ENCODE data around the gene MAPK10. TPM values are rescaled to one million over a fixed set of nuclear protein-coding genes. Genes with fewer than 3 reads are reported as not detected.

MAPK10 gene
- total RNA-seq, 1 donor from 2014 or later, result 123 TPM

- no peak for DNase-seq (ENCODE audit: extremely low spot score in 2 of 2)
- TF ChIP-seq, protein P1, sequence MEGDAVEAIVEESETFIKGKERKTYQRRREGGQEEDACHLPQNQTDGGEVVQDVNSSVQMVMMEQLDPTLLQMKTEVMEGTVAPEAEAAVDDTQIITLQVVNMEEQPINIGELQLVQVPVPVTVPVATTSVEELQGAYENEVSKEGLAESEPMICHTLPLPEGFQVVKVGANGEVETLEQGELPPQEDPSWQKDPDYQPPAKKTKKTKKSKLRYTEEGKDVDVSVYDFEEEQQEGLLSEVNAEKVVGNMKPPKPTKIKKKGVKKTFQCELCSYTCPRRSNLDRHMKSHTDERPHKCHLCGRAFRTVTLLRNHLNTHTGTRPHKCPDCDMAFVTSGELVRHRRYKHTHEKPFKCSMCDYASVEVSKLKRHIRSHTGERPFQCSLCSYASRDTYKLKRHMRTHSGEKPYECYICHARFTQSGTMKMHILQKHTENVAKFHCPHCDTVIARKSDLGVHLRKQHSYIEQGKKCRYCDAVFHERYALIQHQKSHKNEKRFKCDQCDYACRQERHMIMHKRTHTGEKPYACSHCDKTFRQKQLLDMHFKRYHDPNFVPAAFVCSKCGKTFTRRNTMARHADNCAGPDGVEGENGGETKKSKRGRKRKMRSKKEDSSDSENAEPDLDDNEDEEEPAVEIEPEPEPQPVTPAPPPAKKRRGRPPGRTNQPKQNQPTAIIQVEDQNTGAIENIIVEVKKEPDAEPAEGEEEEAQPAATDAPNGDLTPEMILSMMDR (IDR thresholded peaks at IDR 0.05), result no peak
- TF ChIP-seq POLR2A (IDR thresholded peaks at IDR 0.05), result no peak
- no peak for TF ChIP-seq POLR2AphosphoS5 (IDR thresholded peaks at IDR 0.05; ENCODE audit: insufficient read depth in 1 of 2, low read depth in 1 of 2)
- no peaks in the 10 kb centered on the region for H3K36me3 ChIP-seq
- intact Hi-C loops (cut with DNase I), result no loop called here
- no peak overlapping the region for H3K4me3 ChIP-seq
- H3K9me3 ChIP-seq, result no peaks in the 10 kb centered on the region
- no peaks in the 10 kb centered on the region for H3K27me3 ChIP-seq
- no peaks in the 10 kb centered on the region for H3K4me1 ChIP-seq
- no peak overlapping the region for H3K27ac ChIP-seq
Observed at GRCh38 chr4:86185659-86186058, 174.2 kb downstream of the MAPK10 start.

DNA sequence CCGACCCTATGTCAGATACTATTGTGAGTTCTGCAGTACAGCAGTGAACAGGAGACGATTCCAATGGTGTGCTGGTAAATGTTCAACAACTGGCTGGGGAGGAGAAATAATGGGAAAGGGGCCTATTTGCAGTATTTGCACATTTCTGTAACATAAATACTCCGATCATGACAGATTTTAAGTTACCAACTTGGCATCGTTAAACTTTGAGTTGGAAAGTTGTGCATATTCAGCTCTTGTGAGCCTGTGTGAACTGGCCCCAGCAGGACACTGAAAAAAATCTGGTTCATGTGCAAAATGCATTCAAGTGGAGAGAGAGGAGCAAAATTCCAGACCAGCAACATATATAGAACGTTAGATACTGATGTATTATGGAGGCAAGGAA lies 175.0 kb downstream of the MAPK10 start:
- TF ChIP-seq, protein P1 (IDR thresholded peaks at IDR 0.05), result no peak
- no peak for TF ChIP-seq POLR2A (IDR thresholded peaks at IDR 0.05)
- TF ChIP-seq POLR2AphosphoS5 (IDR thresholded peaks at IDR 0.05; ENCODE audit: insufficient read depth in 1 of 2, low read depth in 1 of 2), result no peak
- no peak for DNase-seq (ENCODE audit: extremely low spot score in 2 of 2)
- H3K4me3 ChIP-seq, result no peak overlapping the region
- intact Hi-C loops (cut with DNase I), result no loop called here
- H3K27ac ChIP-seq, result no peak overlapping the region
- no peaks in the 10 kb centered on the region for H3K4me1 ChIP-seq
- no peaks in the 10 kb centered on the region for H3K9me3 ChIP-seq
- no peaks in the 10 kb centered on the region for H3K27me3 ChIP-seq
- H3K36me3 ChIP-seq, result no peaks in the 10 kb centered on the region

DNA sequence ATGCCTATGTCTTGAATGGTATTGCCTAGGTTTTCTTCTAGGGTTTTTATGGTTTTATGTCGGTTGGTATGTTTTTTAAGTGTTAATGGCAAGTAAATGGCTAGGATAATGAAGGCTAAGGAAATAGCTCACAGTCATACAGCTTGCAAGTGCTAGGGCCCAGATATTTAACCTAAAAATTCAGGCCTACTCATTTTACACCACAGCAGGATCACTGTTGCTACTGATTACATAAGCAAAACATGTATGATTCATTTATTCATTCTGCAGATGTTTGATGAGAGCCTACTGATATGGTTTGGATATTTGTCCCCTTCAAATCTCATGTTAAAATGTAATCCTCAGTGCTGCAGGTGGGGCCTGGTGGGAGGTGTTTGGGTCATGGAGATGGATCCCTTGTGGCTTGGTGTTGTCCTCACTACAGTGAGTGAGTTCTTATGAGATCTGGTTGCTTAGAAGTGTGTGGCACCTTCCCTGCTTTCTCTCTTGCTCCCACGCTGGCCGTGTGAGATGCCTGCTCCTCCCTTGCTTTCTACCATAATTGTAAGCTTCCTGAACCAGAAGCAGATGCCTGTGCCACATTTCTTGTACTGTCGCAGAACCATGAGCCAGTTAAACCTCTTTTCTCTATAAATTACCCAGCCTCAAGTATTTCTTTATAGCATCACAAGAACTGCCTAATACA lies 175.5 kb downstream of the MAPK10 start:
- Histone ChIP-seq H3K27ac (no peak overlapping the region), H3K9me3 (peaks cover 3% of the 10 kb centered on the region), H3K4me3 (no peak overlapping the region), H3K4me1 (no peaks in the 10 kb centered on the region), H3K36me3 (no peaks in the 10 kb centered on the region), H3K27me3 (no peaks in the 10 kb centered on the region)
- no peak for DNase-seq (ENCODE audit: extremely low spot score in 2 of 2)
- TF ChIP-seq, protein P1 (IDR thresholded peaks at IDR 0.05), result no peak
- intact Hi-C loops (cut with DNase I), result no loop called here

DNA sequence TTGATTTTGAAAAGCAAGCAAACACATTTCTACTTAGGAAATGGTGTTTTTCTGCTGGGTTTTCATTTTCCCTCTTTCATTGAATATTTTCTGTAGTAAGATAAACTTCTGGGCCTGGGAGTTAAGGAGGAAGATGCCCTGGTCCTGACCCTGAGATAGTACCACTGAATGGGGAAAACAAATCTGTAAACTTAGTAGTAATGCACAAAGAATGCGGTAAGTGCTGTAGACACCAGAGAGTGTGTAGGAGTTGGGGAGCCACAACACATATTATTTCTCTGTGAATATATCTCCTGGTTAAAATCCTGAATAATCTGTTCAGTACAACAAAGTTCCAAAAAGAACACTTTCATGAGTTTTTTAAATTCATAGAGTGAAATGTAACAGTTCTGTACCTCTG lies 178.3 kb downstream of the MAPK10 start:
- Histone ChIP-seq H3K36me3 (no peaks in the 10 kb centered on the region), H3K4me3 (no peak overlapping the region), H3K27ac (no peak overlapping the region), H3K9me3 (peaks cover 4% of the 10 kb centered on the region), H3K4me1 (no peaks in the 10 kb centered on the region), H3K27me3 (no peaks in the 10 kb centered on the region)
- DNase-seq (ENCODE audit: extremely low spot score in 2 of 2), result no peak
- TF ChIP-seq, protein P1 (IDR thresholded peaks at IDR 0.05), result no peak
- no peak for TF ChIP-seq POLR2A (IDR thresholded peaks at IDR 0.05)
- TF ChIP-seq POLR2AphosphoS5 (IDR thresholded peaks at IDR 0.05; ENCODE audit: insufficient read depth in 1 of 2, low read depth in 1 of 2), result no peak
- intact Hi-C loops (cut with DNase I), result no loop called here

DNA sequence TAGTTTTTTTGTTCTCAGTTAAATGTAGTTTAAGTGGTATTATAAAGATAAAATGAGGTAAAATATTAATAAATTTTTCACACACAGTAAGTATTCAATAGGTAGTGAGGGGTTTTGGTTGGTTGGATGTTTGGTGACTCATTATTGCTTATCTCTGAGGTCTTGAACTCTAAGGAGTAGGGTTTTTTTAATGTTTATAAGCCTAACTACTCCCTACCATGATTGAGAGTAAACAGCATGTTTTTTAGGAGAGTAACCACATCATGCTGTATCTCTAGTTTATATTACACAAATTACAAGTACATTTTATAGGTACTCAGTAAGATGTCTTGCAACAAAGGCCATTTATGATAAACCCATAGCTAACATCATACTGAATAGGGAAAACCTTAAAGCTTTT lies 181.6 kb downstream of the MAPK10 start:
- Histone ChIP-seq H3K4me3 (no peak overlapping the region), H3K36me3 (no peaks in the 10 kb centered on the region), H3K9me3 (peaks cover 4% of the 10 kb centered on the region), H3K27ac (no peak overlapping the region), H3K27me3 (no peaks in the 10 kb centered on the region), H3K4me1 (no peaks in the 10 kb centered on the region)
- no peak for TF ChIP-seq POLR2A (IDR thresholded peaks at IDR 0.05)
- TF ChIP-seq, protein P1 (IDR thresholded peaks at IDR 0.05), result no peak
- no peak for TF ChIP-seq POLR2AphosphoS5 (IDR thresholded peaks at IDR 0.05; ENCODE audit: insufficient read depth in 1 of 2, low read depth in 1 of 2)
- intact Hi-C loops (cut with DNase I), result no loop called here
- no peak for DNase-seq (ENCODE audit: extremely low spot score in 2 of 2)
